GM19452 (cell line): Measurements from ENCODE around the gene PPFIBP2.

Experiments
- ATAC-seq: cut with Tn5 transposase; IDR thresholded peaks from one replicate; pipeline ENCODE4 v1.9.1; 2021; ENCODE audit not compliant: unreplicated experiment

The PPFIBP2 gene

GRCh38 chr11:7575841-7576725, 62.3 kb downstream of the PPFIBP2 start:
- ATAC-seq: no peak

GRCh38 chr11:7576726-7577290, 63.0 kb downstream of the PPFIBP2 start:
- no peak for ATAC-seq

- ATAC-seq: no peak
These were observed 63.7 kb downstream of the PPFIBP2 start for GRCh38 chr11:7577291-7578190.

GRCh38 chr11:7578276-7578955, 64.6 kb downstream of the PPFIBP2 start:
- no peak for ATAC-seq

GRCh38 chr11:7579361-7579791, 65.6 kb downstream of the PPFIBP2 start:
- ATAC-seq: no peak

GRCh38 chr11:7581021-7581590, 67.3 kb downstream of the PPFIBP2 start:
- no peak for ATAC-seq

GRCh38 chr11:7582338-7582985, 68.7 kb downstream of the PPFIBP2 start:
- no peak for ATAC-seq

GRCh38 chr11:7583248-7583647, 69.4 kb downstream of the PPFIBP2 start:
- ATAC-seq: no peak

- no peak for ATAC-seq
These were observed 71.1 kb downstream of the PPFIBP2 start for GRCh38 chr11:7584910-7585309.

GRCh38 chr11:7585816-7586215, 72.0 kb downstream of the PPFIBP2 start:
- no peak for ATAC-seq

- no peak for ATAC-seq
These were observed 72.6 kb downstream of the PPFIBP2 start for GRCh38 chr11:7586376-7586775.

GRCh38 chr11:7587712-7588111, 73.9 kb downstream of the PPFIBP2 start:
- no peak for ATAC-seq

- no peak for ATAC-seq
These were observed 76.1 kb downstream of the PPFIBP2 start for GRCh38 chr11:7589861-7590260.

GRCh38 chr11:7590529-7590928, 76.7 kb downstream of the PPFIBP2 start:
- ATAC-seq: no peak

GRCh38 chr11:7591107-7591894, 77.5 kb downstream of the PPFIBP2 start:
- no peak for ATAC-seq

- ATAC-seq: no peak
These were observed 78.2 kb downstream of the PPFIBP2 start for GRCh38 chr11:7591987-7592386.

GRCh38 chr11:7592711-7593110, 78.9 kb downstream of the PPFIBP2 start:
- no peak for ATAC-seq

GRCh38 chr11:7593481-7593880, 79.7 kb downstream of the PPFIBP2 start:
- ATAC-seq: no peak
